Measurements from ENCODE around the gene CTBP2. TPM values are rescaled to one million over a fixed set of nuclear protein-coding genes. Genes with fewer than 3 reads are reported as not detected.
"Not testable (repeated sequence)": the region's sequence is repeated elsewhere in the genome, so short reads cannot be mapped to it uniquely, and the experiment has no call there.

CTBP2 gene
- total RNA-seq, 1 donor = 120 TPM

- DNase-seq (ENCODE audit: low read depth in 2 of 3, low spot score in 2 of 3) = peak in 2 of 3 donors; percentile 93 to 96
Observed at GRCh38 chr10:125160856-125161706, 718 bp upstream of the CTBP2 start.

GRCh38 chr10:125159486-125159931 is 854 bp downstream of the CTBP2 start:
- peak in 2 of 3 donors; percentile 36 to 38 for DNase-seq (ENCODE audit: low read depth in 2 of 3, low spot score in 2 of 3)

DNA sequence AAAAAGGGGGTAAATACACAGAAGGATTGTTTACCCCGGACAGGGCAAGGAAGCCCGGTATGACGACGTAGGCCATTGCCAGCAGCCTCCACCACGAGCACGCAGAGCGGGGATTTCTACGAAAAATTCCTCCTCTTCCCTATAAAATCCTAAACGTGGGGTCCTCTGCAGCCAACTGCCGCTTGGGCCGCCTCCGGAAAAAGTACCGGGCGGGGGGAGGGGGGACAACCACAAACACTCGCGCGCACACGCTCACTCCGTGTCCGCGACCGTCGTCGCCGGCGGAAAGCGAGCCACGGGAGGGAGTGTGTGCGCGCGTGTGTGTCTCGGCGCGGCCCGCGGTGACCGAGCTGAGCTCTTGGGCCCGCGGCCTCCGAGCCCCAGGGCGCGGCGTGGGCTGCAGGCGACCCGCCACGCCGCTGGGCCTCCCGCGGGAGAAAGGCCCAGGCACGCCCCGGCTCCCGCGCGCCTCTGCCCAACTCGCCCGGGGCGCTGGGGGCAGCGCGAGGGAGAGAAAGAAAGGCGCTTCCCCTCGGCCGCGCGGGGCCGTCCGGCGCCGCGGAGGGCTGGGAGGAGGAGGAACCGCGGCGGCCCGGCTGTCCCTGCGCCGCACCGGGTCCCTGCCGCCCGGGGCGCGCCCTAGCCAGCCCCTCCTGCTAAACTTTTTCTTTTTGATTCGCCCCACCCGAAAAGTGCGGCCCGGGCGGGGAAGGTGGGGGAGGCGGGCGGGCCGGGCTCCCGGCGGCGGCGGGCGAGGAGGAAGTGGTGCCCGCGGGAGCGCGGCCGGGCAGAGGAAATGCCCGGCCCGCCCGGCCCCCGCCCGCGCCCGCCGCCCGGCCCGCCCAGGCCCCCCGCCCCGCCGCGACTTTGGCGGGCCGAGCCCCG is 1.5 kb downstream of the CTBP2 start:
- DNase-seq (ENCODE audit: low read depth in 2 of 3, low spot score in 2 of 3) = peak in 2 of 3 donors; percentile 41 to 56

- DNase-seq (ENCODE audit: low read depth in 2 of 3, low spot score in 2 of 3) = no peak
Observed at GRCh38 chr10:125158275-125158600, 2.1 kb downstream of the CTBP2 start.

DNA sequence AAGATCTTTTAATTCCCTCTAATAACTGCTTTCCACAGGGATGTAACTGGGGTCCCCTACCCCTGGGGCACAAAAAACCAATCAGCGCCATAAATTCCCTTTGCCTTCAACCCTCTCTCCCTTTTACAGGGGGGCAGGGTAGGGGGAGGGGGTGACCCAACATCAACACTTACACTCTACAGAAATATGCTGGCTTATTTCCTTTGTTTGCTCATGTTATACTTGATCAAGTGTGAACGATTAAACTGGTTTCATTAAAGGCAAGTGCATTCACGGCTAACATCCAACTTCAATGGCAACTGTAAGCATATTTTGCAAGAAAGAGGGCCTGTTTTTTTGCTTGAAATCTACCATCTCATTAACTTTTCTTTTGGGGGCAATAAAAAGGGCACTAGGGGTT is 2.9 kb downstream of the CTBP2 start:
- no peak for DNase-seq (ENCODE audit: low read depth in 2 of 3, low spot score in 2 of 3)

DNA sequence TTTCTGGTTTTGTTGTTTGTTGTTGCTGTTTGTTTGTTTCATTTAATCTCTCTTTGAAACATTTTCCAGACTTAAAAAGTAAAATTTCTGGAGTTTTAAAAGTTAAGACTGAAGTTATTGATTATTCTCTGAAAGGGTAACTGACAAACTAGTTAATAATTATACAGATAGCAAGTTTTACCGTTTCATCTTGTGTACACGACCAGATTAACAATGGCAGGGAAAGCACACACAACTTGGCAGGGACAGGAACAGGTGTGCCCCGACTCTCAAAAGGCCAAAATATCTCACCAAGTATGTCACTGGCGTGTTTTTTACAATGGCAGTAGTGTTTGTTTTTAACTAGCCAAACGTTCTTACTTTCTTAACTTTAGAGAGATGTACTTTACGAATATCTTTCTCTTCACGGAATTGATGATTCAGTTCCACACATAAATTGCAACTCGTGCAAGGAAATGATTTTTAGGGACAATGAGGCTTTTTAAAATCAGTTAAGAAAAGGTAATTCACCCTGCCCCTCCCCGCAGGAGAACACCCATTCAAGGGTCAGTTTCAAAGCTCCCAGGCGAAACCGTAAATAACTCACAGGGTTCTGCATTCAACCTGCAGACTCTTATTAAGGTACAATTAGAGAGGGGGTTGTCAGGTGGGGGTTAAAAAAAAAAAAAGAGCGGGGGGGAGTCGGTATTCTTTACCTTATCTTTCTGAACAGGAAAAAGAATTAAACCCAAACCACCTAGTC is 3.5 kb downstream of the CTBP2 start:
- no peak for DNase-seq (ENCODE audit: low read depth in 2 of 3, low spot score in 2 of 3)

DNA sequence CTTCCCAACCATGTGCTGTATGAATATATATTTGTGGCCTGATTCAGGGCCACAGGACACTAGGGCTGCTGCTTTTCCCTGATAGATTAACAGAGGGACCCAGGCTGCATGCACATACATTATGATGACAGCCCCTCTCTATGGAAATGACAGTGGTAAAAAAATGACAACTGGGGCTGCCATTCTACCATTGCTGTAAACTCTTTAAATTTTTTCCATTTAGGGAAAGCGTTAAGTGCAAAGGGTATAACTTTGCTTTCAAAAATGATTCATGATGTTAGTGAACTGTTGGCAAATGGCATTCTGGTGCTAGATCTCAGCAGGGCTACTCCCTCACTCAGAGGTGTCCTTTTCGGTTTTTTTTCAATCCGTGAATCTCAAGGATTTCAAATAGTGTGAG is 4.2 kb downstream of the CTBP2 start:
- no peak for DNase-seq (ENCODE audit: low read depth in 2 of 3, low spot score in 2 of 3)

- no peak for DNase-seq (ENCODE audit: low read depth in 2 of 3, low spot score in 2 of 3)
Observed at GRCh38 chr10:125155101-125155500, 5.3 kb downstream of the CTBP2 start.

GRCh38 chr10:125154529-125154928 is 5.8 kb downstream of the CTBP2 start:
- no peak for DNase-seq (ENCODE audit: low read depth in 2 of 3, low spot score in 2 of 3)

- no peak for DNase-seq (ENCODE audit: low read depth in 2 of 3, low spot score in 2 of 3)
Observed at GRCh38 chr10:125153703-125154490, 6.5 kb downstream of the CTBP2 start.

GRCh38 chr10:125152450-125153368 is 7.7 kb downstream of the CTBP2 start:
- no peak for DNase-seq (ENCODE audit: low read depth in 2 of 3, low spot score in 2 of 3)

DNA sequence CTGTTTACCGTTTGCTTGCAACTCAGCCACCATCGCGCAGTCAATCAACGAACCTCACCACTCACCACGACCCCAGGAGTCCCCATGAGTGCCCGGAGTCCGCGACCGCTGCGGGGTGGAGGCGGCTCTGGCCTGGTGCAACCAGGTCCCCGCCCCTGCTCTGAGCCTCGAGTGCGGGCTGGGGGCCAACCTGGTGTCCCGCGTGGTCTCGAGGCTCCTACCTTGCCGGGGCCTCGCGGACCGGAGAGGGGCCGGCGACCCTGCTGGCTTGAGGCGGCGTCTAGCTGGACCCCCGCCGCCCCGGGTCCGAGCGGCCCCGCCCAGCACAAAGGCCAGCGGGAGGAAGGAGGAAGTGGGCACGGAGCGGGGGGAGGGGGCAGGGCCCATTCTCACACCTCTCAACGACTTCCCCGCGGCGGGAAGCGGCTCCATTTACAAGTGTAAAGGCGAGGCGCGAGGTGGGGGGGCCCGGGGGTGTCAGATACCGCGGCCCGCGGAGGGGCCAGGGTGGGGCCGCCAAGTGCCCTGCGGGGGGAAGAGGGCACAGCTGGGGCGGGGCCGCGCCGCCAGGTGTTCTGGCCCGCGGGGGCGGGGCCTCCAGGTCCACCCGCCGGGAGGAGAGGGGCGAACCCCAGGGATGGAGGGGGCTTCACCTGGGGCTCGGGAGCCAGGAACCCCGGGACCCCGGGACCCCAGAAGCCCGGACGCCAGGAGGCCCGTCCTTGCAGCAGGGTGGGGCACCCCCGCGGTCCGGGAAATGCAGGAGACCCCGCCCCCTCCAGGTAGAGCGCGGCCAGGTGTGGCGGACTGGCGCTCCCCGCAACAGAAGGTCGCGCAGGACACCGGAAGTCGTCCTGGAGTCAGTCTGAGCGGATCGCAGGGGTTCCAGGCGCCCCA is 8.6 kb downstream of the CTBP2 start:
- DNase-seq (ENCODE audit: low read depth in 2 of 3, low spot score in 2 of 3) = peak in 1 of 3 donors; percentile 42

DNA sequence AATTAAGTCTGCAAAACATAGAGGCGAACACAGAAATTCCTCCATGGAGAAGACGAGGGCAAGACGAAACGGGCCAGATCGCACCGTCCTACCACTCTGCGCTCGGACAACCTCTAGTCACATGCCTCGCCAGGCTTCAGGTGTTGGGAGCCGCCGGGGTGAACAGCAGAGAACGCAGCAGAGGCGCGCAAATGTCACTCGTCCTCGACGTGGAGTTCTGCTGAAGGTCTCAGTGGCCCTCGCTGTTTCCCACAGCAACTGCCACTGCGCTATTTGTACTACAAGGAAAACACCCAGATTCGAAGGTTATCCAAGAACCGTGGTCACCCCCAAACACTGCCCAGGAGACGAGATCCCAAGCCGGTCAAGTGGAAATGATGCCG is 9.2 kb downstream of the CTBP2 start:
- no peak for DNase-seq (ENCODE audit: low read depth in 2 of 3, low spot score in 2 of 3)

DNA sequence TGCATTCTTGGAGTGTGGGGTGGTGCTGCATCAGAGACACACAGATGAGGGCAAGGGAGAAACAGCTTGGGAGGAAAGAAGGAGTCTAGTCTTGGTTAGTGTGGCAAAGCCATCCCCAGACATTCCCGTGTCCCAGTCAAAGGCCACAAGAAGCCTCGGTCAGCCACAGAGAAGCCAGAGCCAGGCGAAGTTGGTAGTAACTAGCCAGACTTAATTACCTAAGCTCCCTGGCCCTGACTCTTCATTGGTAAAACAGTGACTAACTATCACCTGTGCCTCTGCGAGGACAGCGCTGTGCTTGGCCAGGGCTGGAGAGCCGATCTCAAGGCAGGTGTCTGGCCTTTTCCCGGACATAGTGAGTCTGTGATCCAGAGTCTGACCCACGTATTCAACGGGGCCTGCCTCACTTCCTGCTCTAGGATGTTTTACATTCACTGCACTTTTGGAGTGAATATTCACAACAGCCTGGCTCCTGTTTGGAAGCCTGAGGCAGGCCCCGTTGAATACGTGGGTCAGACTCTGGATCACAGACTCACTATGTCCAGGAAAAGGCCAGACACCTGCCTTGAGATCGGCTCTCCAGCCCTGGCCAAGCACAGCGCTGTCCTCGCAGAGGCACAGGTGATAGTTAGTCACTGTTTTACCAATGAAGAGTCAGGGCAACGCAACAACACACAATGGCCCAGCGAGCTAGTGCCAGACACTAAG is 9.8 kb downstream of the CTBP2 start:
- DNase-seq (ENCODE audit: low read depth in 2 of 3, low spot score in 2 of 3) = not testable (repeated sequence)

DNA sequence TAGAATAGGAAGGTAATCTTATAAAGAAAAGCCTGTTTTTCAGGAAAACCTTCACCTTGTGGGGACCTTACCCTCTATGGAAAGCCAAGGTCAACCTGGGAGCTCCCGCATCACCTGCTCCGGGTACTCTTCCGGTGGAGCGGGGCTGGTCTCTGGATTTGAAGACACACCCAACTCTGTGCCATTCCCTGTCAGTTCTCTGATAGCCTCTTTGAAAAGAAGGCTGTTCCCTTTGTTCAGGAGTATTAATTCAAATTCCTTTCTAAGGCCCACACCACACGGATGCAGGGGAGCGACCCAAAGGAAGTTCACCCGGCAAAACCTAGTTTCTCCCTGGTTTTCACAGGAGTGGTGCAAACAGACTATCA is 10.7 kb downstream of the CTBP2 start:
- no peak for DNase-seq (ENCODE audit: low read depth in 2 of 3, low spot score in 2 of 3)

- peak in 2 of 3 donors; percentile 82 to 85 for DNase-seq (ENCODE audit: low read depth in 2 of 3, low spot score in 2 of 3)
Observed at GRCh38 chr10:125149036-125149679, 11.2 kb downstream of the CTBP2 start.

GRCh38 chr10:125148528-125148927 is 11.8 kb downstream of the CTBP2 start:
- no peak for DNase-seq (ENCODE audit: low read depth in 2 of 3, low spot score in 2 of 3)
